Effector CD8-positive, alpha-beta T cell (primary cell): ENCODE data around the gene LRP1.

Source experiments
- DNase-seq: peaks from one replicate; lab custom pipeline; 2025; lab: John Stamatoyannopoulos, UW

LRP1 gene

GRCh38 chr12:57154804-57155434 lies 26.6 kb downstream of the LRP1 start:
- DNase-seq: no peak

- no peak for DNase-seq
Observed at GRCh38 chr12:57156701-57157403, 28.6 kb downstream of the LRP1 start.

- DNase-seq: no peak
Observed at GRCh38 chr12:57157588-57158173, 29.4 kb downstream of the LRP1 start.

GRCh38 chr12:57158186-57158585 lies 29.9 kb downstream of the LRP1 start:
- DNase-seq: no peak

- no peak for DNase-seq
Observed at GRCh38 chr12:57158665-57159064, 30.4 kb downstream of the LRP1 start.

- DNase-seq: no peak
Observed at GRCh38 chr12:57159311-57159710, 31.0 kb downstream of the LRP1 start.

- no peak for DNase-seq
Observed at GRCh38 chr12:57160040-57160439, 31.8 kb downstream of the LRP1 start.

- no peak for DNase-seq
Observed at GRCh38 chr12:57160741-57161140, 32.5 kb downstream of the LRP1 start.

GRCh38 chr12:57161491-57161890 lies 33.2 kb downstream of the LRP1 start:
- DNase-seq: no peak

- DNase-seq: no peak
Observed at GRCh38 chr12:57162553-57163125, 34.4 kb downstream of the LRP1 start.

GRCh38 chr12:57164454-57164853 lies 36.2 kb downstream of the LRP1 start:
- no peak for DNase-seq

GRCh38 chr12:57164966-57165625 lies 36.8 kb downstream of the LRP1 start:
- DNase-seq: no peak

GRCh38 chr12:57165741-57166140 lies 37.5 kb downstream of the LRP1 start:
- no peak for DNase-seq

GRCh38 chr12:57166971-57167371 lies 38.7 kb downstream of the LRP1 start:
- no peak for DNase-seq

- DNase-seq: no peak
Observed at GRCh38 chr12:57168058-57168457, 39.8 kb downstream of the LRP1 start.

- DNase-seq: no peak
Observed at GRCh38 chr12:57169046-57169795, 40.9 kb downstream of the LRP1 start.

GRCh38 chr12:57169969-57170368 lies 41.7 kb downstream of the LRP1 start:
- DNase-seq: no peak

GRCh38 chr12:57170408-57170807 lies 42.1 kb downstream of the LRP1 start:
- DNase-seq: no peak

- DNase-seq: no peak
Observed at GRCh38 chr12:57170927-57171326, 42.6 kb downstream of the LRP1 start.

GRCh38 chr12:57171668-57172067 lies 43.4 kb downstream of the LRP1 start:
- DNase-seq: no peak

GRCh38 chr12:57173089-57173488 lies 44.8 kb downstream of the LRP1 start:
- DNase-seq: no peak

- DNase-seq: no peak
Observed at GRCh38 chr12:57173683-57174082, 45.4 kb downstream of the LRP1 start.
